Right lobe of liver (tissue), 4 donors: Measurements from ENCODE around the gene SLC39A7.

ENCODE experiments used
- CTCF ChIP-seq, 4 donors: fragments of 200-600 bp in 3 of 4; fragments of 450-650 bp in 1 of 4; IDR thresholded peaks; one replicate each; pipeline versions ENCODE4 v1.5.1 to v1.8.0; 2016 to 2022; ENCODE audit warnings: antibody characterized with exemption in 4 of 4, mild to moderate bottlenecking in 2 of 4
- POLR2A ChIP-seq: fragments of 450-650 bp; IDR thresholded peaks from one replicate; pipeline ENCODE4 v1.6.1; 2017; ENCODE audit warnings: antibody characterized with exemption, mild to moderate bottlenecking
- donor health status: DM: no; HTN: no; CAD: no.
- donor health status: DM: no; HTN: no; CAD: no.
- donor health status: DM: no; HTN: yes; CAD: no.

GRCh38 chr6:33176906-33177305, 23.8 kb upstream of the SLC39A7 start:
- TF ChIP-seq POLR2A = no peak
- no peak for TF ChIP-seq CTCF (IDR thresholded peaks at IDR 0.05)
